ENCODE measurements around the gene AMIGO3.

DNA sequence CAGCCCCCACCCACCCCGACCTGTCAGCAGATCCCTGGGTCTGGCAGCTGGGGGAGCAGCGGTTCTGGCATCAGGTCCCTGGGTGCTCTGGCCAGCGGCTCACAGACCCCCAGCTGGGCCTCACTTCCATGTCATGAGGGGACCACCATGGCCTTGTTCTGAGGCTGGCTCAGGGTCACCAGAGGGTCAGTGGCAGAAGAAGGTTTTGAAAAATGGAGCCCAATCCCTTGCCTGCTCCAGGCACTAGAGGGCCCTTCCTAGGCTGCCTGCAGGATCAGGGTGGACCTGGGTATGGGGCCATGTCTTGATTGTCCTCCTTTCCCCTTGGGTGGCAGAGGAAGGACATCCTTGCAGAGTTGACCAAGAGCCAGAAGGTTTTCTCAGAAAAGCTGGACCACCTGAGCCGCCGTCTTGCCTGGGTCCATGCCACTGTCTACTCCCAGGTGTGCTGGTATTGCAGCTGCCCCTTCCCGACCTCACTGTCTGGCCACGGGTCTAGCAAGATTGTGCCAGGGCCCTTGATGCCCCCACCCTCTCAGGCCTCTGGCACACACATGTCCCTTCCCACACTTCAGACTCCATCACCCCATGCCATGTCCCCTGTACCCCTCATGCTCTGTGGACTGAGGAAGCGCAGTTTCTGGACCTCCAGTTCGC, 12.9 kb downstream of the AMIGO3 start:
- TF ChIP-seq, protein P1, sequence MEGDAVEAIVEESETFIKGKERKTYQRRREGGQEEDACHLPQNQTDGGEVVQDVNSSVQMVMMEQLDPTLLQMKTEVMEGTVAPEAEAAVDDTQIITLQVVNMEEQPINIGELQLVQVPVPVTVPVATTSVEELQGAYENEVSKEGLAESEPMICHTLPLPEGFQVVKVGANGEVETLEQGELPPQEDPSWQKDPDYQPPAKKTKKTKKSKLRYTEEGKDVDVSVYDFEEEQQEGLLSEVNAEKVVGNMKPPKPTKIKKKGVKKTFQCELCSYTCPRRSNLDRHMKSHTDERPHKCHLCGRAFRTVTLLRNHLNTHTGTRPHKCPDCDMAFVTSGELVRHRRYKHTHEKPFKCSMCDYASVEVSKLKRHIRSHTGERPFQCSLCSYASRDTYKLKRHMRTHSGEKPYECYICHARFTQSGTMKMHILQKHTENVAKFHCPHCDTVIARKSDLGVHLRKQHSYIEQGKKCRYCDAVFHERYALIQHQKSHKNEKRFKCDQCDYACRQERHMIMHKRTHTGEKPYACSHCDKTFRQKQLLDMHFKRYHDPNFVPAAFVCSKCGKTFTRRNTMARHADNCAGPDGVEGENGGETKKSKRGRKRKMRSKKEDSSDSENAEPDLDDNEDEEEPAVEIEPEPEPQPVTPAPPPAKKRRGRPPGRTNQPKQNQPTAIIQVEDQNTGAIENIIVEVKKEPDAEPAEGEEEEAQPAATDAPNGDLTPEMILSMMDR (IDR thresholded peaks at IDR 0.05; ENCODE audit: low read depth, low read length) = no peak
- TF ChIP-seq EZH2phosphoT487 (IDR thresholded peaks at IDR 0.05; ENCODE audit: low read depth) = no peak
